PC-9 (cell line): Measurements from ENCODE around the gene TELO2. TPM values are rescaled to one million over a fixed set of nuclear protein-coding genes. Genes with fewer than 3 reads are reported as not detected.

Experiments used
- BruUV-seq: library from RNA; stranded (reverse); fragments of 400-500 nt; replicated peaks from 2 replicates; lab custom pipeline; 2021; lab: Mats Ljungman, UMichigan
- CTCF ChIA-PET: fragments of 300-600 bp; sonication (Branson Sonifier 250); formaldehyde crosslinking; loops from one replicate; lab custom pipeline; 2022; ENCODE audit warnings: antibody characterized with exemption; lab: Charles Lee
- POLR2A ChIA-PET: fragments of 300-600 bp; sonication (Branson Sonifier 250); formaldehyde crosslinking; loops from one replicate; lab custom pipeline; 2022; ENCODE audit warnings: antibody characterized with exemption; ENCODE audit not compliant: unreplicated experiment; lab: Charles Lee
- DNase-seq, 2 experiments: peaks; one replicate each; pipeline versions ENCODE4 v3.0.0 to v3.0.0-alpha.2; 2015 to 2022; ENCODE audit warnings: mixed read lengths in 1 of 2
- H2AFZ ChIP-seq: fragments of 200-600 bp; sonication (generic); 2 replicates; pipeline ENCODE4 v1.8.1; 2017; ENCODE audit warnings: antibody characterized with exemption
- H3F3A ChIP-seq: fragments of 200-600 bp; sonication (generic); 2 replicates; pipeline ENCODE4 v1.8.1; 2017; ENCODE audit warnings: antibody characterized with exemption, mild to moderate bottlenecking, low read depth; ENCODE audit not compliant: insufficient read depth
- H3K27ac ChIP-seq: fragments of 200-600 bp; sonication (generic); 2 replicates; pipeline ENCODE4 v1.6.1; 2016; ENCODE audit warnings: mixed run types
- H3K27me3 ChIP-seq: fragments of 200-600 bp; sonication (generic); 2 replicates; pipeline ENCODE4 v1.6.1; 2016; ENCODE audit warnings: low read depth, mixed run types; ENCODE audit not compliant: insufficient read depth
- H3K36me3 ChIP-seq: fragments of 200-600 bp; sonication (generic); 2 replicates; pipeline ENCODE4 v1.6.1; 2016; ENCODE audit warnings: low read depth, mixed run types
- H3K4me1 ChIP-seq: fragments of 200-600 bp; sonication (generic); replicated peaks from 2 replicates; pipeline ENCODE4 v1.6.1; 2016; ENCODE audit warnings: mixed run types; ENCODE audit not compliant: insufficient read depth
- H3K4me2 ChIP-seq: fragments of 200-600 bp; sonication (generic); 2 replicates; pipeline ENCODE4 v1.6.1; 2017; ENCODE audit warnings: mixed run types
- H3K4me3 ChIP-seq: fragments of 200-600 bp; sonication (generic); 2 replicates; pipeline ENCODE4 v1.6.1; 2016; ENCODE audit warnings: mixed run types
- H3K79me2 ChIP-seq: fragments of 200-600 bp; sonication (generic); 2 replicates; pipeline ENCODE4 v1.6.1; 2017; ENCODE audit warnings: low read depth, mixed run types
- H3K9me2 ChIP-seq: fragments of 200-600 bp; sonication (generic); 2 replicates; pipeline ENCODE4 v1.8.1; 2017; ENCODE audit warnings: mild to moderate bottlenecking; ENCODE audit not compliant: insufficient read depth
- H3K9me3 ChIP-seq: fragments of 200-600 bp; sonication (generic); 2 replicates; pipeline ENCODE4 v1.8.1; 2016; ENCODE audit warnings: low read depth; ENCODE audit not compliant: insufficient read depth
- H4K20me1 ChIP-seq: fragments of 200-600 bp; sonication (generic); 2 replicates; pipeline ENCODE4 v1.8.1; 2017; ENCODE audit not compliant: insufficient read depth
- EZH2 ChIP-seq: fragments of 200-600 bp; sonication (generic); IDR thresholded peaks from 2 replicates; pipeline ENCODE4 v1.8.0; 2017; ENCODE audit warnings: antibody characterized with exemption, low read depth
- intact Hi-C: fragments of 100-400 bp; cut with micrococcal nuclease; formaldehyde crosslinking; loops from one replicate; pipeline ENCODE4 v1.10.0; 2022; ENCODE audit not compliant: unreplicated experiment
- total RNA-seq: library from RNA; stranded (reverse); gene quantifications from 2 replicates; pipeline ENCODE4 v1.2.3, GENCODE V29; 2021
- TF ChIP-seq, protein P1 (sequence below): fragments of 200-600 bp; sonication (generic); conservative IDR thresholded peaks from 2 replicates; pipeline ENCODE4 v1.6.1; 2017; ENCODE audit warnings: mixed run types, antibody characterized with exemption, mild to moderate bottlenecking, moderate library complexity

The TELO2 gene
- total RNA-seq, 1 experiment from 2014 or later = 56.0 TPM

- H3K9me2 ChIP-seq = no peaks in the 10 kb centered on the region
- no peaks in the 10 kb centered on the region for H3K9me3 ChIP-seq
- no peak overlapping the region for H2AFZ ChIP-seq
- intact Hi-C loops = no loop called here
- no peak overlapping the region for H3K4me3 ChIP-seq
- no peak overlapping the region for H3K27ac ChIP-seq
- TF ChIP-seq EZH2 = no peak
- TF ChIP-seq, protein P1, sequence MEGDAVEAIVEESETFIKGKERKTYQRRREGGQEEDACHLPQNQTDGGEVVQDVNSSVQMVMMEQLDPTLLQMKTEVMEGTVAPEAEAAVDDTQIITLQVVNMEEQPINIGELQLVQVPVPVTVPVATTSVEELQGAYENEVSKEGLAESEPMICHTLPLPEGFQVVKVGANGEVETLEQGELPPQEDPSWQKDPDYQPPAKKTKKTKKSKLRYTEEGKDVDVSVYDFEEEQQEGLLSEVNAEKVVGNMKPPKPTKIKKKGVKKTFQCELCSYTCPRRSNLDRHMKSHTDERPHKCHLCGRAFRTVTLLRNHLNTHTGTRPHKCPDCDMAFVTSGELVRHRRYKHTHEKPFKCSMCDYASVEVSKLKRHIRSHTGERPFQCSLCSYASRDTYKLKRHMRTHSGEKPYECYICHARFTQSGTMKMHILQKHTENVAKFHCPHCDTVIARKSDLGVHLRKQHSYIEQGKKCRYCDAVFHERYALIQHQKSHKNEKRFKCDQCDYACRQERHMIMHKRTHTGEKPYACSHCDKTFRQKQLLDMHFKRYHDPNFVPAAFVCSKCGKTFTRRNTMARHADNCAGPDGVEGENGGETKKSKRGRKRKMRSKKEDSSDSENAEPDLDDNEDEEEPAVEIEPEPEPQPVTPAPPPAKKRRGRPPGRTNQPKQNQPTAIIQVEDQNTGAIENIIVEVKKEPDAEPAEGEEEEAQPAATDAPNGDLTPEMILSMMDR = no peak
- no TSS peak for BruUV-seq
- H3K4me1 ChIP-seq = no peaks in the 10 kb centered on the region
- H3K4me2 ChIP-seq = no peak overlapping the region
- peaks cover 7% of the 10 kb centered on the region; the same call in 1 of the 2 replicates for H3F3A ChIP-seq
- POLR2A ChIA-PET = interaction anchor here (0.7 kb wide), 1 partner anchor 105 kb away, joined by 6 read pairs; no protein-coding TSS in a partner anchor
- H4K20me1 ChIP-seq = no peaks in the 10 kb centered on the region
- no peaks in the 10 kb centered on the region for H3K79me2 ChIP-seq
- no peak for DNase-seq
- no peaks in the 10 kb centered on the region for H3K27me3 ChIP-seq
- no peaks in the 10 kb centered on the region for H3K36me3 ChIP-seq
- CTCF ChIA-PET = interaction anchor here (0.5 kb wide), 1 partner anchor 36 kb away, joined by 7 read pairs; no protein-coding TSS in a partner anchor
Measured at GRCh38 chr16:1512774-1513173, 19.6 kb downstream of the TELO2 start.

- no peaks in the 10 kb centered on the region for H4K20me1 ChIP-seq
- no peak for DNase-seq
- H3K36me3 ChIP-seq = no peaks in the 10 kb centered on the region
- H3F3A ChIP-seq = peaks cover 7% of the 10 kb centered on the region; the same call in 1 of the 2 replicates
- no peak overlapping the region for H3K27ac ChIP-seq
- H3K9me3 ChIP-seq = no peaks in the 10 kb centered on the region
- H3K4me1 ChIP-seq = no peaks in the 10 kb centered on the region
- no peak for TF ChIP-seq EZH2
- TF ChIP-seq, protein P1 = no peak
- no peak overlapping the region for H3K4me2 ChIP-seq
- ChIA-PET CTCF (no interaction called here), POLR2A (no interaction called here)
- no peak overlapping the region for H2AFZ ChIP-seq
- no peaks in the 10 kb centered on the region for H3K9me2 ChIP-seq
- H3K79me2 ChIP-seq = no peaks in the 10 kb centered on the region
- H3K27me3 ChIP-seq = no peaks in the 10 kb centered on the region
- intact Hi-C loops = no loop called here
- BruUV-seq = no TSS peak
- no peak overlapping the region for H3K4me3 ChIP-seq
Measured at GRCh38 chr16:1514507-1514906, 21.3 kb downstream of the TELO2 start.

DNA sequence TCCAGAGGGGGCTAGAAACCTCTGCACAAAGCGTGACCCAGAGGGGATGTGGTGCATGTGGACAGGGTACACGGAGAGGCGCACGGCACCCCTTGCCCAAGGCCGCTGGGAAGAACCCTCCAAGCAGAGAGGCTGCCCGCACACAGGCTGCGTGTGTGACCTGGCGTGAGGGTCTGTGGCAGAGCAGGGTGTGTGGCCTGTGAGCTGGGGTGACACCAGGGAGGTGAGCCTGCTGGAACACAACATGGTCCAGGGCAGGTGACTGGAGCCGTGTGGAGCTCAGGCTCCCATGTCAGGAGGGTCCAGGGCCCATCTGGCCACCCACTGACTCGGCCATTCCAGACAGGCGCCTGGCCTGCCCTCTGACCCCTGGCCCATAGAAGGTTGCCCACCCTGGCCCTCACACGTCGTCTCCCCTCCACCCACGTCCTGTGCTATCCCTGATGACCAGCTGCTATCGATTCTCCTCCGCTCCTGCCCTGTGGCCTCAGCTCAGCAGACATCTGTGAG, 25.5 kb downstream of the TELO2 start:
- H3K9me3 ChIP-seq = no peaks in the 10 kb centered on the region
- no peak for TF ChIP-seq EZH2
- TF ChIP-seq, protein P1 = no peak
- no peak overlapping the region for H3K27ac ChIP-seq
- H2AFZ ChIP-seq = no peak overlapping the region
- no peaks in the 10 kb centered on the region for H3K79me2 ChIP-seq
- H3K36me3 ChIP-seq = no peaks in the 10 kb centered on the region
- no TSS peak for BruUV-seq
- H3K27me3 ChIP-seq = no peaks in the 10 kb centered on the region
- ChIA-PET POLR2A (no interaction called here), CTCF (no interaction called here)
- no peak overlapping the region for H3K4me2 ChIP-seq
- intact Hi-C loops = no loop called here
- no peaks in the 10 kb centered on the region for H3K9me2 ChIP-seq
- no peaks in the 10 kb centered on the region for H3K4me1 ChIP-seq
- H3K4me3 ChIP-seq = no peak overlapping the region
- H3F3A ChIP-seq = peaks cover 7% of the 10 kb centered on the region; the same call in 1 of the 2 replicates
- H4K20me1 ChIP-seq = no peaks in the 10 kb centered on the region
- no peak for DNase-seq
